C4-2B (cell line): ENCODE measurements around the gene F13A1.

Experiments used
- ZFX ChIP-seq: fragments of 450-650 bp; IDR thresholded peaks from 2 replicates; pipeline ENCODE4 v1.6.1; 2017
- TF ChIP-seq, protein P1 (sequence below): fragments of 450-650 bp; conservative IDR thresholded peaks from 2 replicates; pipeline ENCODE4 v1.5.1; 2017; ENCODE audit warnings: mild to moderate bottlenecking

GRCh38 chr6:6154335-6154734 is 166.1 kb downstream of the F13A1 start:
- TF ChIP-seq, protein P1, sequence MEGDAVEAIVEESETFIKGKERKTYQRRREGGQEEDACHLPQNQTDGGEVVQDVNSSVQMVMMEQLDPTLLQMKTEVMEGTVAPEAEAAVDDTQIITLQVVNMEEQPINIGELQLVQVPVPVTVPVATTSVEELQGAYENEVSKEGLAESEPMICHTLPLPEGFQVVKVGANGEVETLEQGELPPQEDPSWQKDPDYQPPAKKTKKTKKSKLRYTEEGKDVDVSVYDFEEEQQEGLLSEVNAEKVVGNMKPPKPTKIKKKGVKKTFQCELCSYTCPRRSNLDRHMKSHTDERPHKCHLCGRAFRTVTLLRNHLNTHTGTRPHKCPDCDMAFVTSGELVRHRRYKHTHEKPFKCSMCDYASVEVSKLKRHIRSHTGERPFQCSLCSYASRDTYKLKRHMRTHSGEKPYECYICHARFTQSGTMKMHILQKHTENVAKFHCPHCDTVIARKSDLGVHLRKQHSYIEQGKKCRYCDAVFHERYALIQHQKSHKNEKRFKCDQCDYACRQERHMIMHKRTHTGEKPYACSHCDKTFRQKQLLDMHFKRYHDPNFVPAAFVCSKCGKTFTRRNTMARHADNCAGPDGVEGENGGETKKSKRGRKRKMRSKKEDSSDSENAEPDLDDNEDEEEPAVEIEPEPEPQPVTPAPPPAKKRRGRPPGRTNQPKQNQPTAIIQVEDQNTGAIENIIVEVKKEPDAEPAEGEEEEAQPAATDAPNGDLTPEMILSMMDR: no peak
- no peak for TF ChIP-seq ZFX
